Activated CD8-positive, alpha-beta memory T cell treated with anti-CD3 and anti-CD28 coated beads, Interleukin-2, amount 50 U/mL, for 24 hours (primary cell): ENCODE measurements around the gene RAB37.

Experiments used
- DNase-seq: peaks from one replicate; pipeline ENCODE4 v3.0.0-alpha.2; 2020; ENCODE audit errors: extremely low read depth

The RAB37 gene

GRCh38 chr17:74736513-74737298, at the start of gene RAB37:
Gene RAB37 (plus strand): TSS chr17:74737256. CDS start chr17:74737273, 17 bp downstream.
- no peak for DNase-seq

- no peak for DNase-seq
Observed at GRCh38 chr17:74687886-74688285, 49.2 kb upstream of the RAB37 start.

GRCh38 chr17:74690409-74690825, 46.6 kb upstream of the RAB37 start:
- DNase-seq: no peak

- no peak for DNase-seq
Observed at GRCh38 chr17:74691151-74691550, 45.9 kb upstream of the RAB37 start.

DNA sequence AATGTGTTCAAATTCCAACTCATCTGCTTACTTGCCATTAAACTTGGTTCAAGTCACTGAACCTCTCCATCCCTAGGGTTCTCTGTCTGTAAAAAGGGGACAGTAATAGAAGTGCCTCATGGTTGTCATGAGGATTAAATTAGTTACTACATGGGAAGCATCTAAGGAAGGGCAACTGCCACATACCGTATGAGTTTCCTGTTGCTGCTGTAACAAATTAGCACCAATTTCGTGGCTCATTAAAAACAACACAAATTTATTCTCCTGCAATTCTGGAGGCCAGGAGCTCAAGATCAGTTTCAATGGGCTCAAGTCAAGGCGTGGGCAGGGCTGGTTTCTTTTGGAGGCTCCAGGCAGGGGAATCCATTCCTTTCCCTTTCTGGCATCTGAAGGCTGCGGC, 43.0 kb upstream of the RAB37 start:
- no peak for DNase-seq

GRCh38 chr17:74695629-74696028, 41.4 kb upstream of the RAB37 start:
- no peak for DNase-seq

DNA sequence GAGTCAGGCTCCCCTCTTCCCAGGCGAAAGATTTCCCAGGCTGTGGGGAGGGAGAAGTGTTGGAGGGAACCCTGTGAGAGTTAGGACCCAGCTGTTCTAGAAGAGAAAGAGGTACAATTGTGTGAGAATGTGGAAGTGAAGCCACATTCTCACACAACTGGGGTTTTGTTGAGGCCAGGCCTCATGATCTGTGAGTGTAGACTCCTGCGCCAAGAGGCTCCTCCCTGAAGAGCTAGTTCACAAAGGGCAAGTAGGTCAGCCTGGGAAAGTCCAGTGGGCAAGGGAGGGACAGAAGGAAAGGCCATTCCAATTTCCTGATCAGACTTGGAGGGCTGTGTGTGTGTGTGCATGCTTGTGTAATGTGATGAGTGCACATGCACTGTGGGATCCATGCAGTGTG, 39.5 kb upstream of the RAB37 start:
- no peak for DNase-seq

GRCh38 chr17:74698069-74698468, 39.0 kb upstream of the RAB37 start:
- DNase-seq: no peak

- no peak for DNase-seq
Observed at GRCh38 chr17:74699236-74699635, 37.8 kb upstream of the RAB37 start.

DNA sequence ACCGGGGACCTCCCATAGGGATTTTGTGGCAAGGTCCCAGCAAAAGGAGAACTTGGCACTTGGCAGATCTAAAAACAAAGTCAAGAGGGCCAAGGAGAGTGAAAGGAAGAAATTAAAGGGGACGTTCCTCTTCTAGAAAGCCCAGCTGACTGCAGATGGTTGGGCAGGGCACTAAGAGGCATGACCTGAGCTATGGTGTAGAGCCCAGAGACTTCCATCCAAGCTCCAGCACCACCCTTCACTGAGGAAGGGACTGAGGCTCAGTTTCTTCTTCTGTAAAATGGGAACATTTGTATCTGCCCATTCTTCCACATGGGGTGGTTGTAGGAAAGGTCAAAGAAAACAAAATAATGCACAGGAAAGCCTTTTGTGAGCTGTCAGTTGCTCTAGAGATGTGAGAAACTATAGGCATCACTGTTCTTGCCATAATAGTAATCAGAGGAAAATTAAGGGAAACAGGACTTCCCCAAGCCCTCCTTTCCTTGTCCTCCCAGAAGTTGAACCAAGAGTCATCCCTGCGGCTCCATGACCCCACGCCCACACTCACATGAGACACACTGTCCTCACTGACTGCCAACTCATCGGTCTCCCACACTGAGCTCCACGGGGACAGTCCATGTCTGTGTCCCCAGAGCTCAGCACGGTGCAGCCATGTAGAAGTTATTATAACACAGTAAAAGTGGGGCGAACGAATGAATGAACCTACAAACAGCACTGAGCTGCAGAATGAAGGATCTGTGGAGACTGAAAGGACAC, 34.8 kb upstream of the RAB37 start:
- no peak for DNase-seq

DNA sequence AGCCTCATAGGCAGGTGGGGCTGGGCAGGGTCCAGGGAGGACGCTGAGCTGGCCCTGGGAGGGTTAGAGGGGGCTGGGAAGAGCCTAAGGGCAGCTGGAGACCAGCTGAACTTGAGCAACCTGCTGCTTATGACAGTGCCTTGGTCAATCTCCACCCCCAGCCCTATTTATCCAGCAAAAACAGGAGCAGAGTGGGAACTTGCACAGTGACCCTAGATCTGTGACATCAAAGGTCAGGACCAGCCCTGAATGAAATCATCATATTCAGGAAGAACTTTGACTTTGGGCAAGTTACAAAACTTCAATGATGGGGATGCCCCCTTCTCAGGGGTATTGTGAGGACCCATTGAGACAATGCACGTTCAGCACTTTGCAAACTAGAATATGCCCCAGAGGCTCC, 33.7 kb upstream of the RAB37 start:
- no peak for DNase-seq

GRCh38 chr17:74704544-74704943, 32.5 kb upstream of the RAB37 start:
- DNase-seq: no peak

DNA sequence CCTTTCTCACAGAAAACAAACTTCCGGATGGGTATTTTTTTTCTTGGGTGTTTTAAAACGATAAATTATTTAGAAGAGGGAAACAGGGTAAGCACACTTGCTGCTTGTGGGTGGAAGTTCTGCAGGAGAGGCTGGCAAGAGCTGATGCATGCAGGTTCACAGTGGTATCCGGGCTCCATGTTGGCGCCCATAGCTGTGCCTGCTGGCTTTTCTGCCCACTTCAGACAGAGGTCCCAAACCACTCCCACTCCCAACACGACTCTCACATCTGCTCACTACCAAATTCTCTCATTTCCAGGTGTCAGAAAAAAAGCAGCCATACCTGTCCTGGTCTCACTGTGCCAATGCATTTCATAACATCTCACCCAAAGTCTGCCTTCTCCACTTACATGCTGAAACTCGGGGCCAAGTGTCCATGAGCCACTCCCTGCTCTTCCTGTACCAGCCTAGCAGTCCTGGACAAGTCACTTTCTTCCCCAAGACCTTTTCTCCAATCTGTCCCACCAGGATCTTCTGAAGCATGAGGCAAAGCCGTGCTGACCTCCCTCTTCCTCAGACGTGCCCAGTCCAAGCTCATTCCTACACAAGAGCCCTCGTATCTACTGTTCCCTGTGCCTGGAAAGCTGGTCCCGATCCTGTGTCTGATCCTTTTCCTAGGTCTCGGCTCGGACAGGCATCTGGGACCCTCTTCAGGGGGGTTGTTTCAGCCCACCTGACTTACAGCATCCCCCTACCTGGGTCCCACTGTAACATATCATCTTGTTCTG, 25.8 kb upstream of the RAB37 start:
- DNase-seq: no peak

DNA sequence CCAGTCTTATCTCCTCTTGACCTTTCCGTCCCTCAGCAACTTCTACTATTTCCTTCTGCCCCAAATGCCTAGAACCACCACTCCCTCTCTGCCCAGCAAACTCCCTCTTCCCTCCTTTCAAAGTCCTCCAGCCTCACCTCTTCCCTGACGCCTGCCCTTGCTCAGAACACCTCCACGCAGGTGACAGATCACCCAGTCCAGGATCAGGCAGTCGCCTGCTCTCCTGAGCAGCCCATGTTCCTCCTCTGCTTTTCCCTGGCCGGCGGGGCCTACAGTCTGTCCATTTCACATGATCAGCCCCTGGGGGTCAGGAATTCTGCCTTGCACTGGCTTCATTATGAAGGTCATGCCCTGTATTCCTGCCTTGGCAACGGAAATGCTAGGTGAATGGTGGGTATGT, 24.8 kb upstream of the RAB37 start:
- no peak for DNase-seq

GRCh38 chr17:74712756-74713155, 24.3 kb upstream of the RAB37 start, which contains the start of gene CD300LF:
Gene CD300LF (minus strand): TSS chr17:74712923. CDS start chr17:74712866, 57 bp downstream.
- no peak for DNase-seq

DNA sequence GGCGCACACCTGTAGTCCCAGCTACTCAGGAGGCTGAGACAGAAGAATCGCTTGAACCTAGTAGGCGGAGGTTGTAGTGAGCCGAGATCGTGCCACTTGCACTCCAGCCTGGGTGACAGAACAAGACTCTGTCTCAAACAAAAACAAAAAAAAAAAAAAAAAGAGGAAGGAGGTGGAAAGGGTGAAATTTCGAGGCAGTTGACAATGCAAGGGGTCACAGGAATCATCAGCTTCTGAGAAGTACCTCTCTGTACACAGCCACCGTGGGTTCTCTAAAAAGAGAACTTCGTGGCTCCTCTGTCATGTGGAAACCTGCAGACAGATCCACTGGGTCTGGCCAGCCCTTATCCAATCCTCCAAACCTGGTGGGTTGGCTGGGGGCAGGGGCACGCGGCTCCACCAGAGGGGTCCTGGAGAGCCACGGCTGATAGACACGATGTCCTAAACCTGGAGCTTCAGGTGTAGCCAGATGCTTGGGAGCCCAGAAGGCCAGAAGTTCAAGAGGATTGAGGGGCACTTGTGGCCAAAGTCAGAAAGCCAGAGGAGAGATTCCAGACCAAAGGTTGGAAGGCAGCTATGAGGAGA, 23.8 kb upstream of the RAB37 start:
- DNase-seq: no peak

DNA sequence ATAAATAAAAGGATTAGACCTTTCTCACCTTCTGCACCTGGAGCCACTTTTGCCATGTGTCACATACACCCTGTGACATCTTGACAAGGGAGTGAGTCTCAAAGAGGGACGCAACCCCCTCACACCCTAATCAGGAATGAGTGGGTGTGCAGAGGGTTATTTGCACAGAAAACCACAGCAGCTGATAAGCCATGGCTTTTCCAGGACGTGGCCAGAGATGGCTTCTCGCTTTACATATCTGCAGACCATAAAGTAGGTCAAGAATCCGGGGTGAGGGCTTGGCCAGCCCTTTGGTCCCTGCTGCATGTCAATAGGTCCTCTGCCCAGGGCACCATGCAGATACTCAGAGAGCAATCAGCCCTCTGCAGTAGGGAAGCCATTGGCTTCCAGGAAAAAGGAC, 21.9 kb upstream of the RAB37 start:
- no peak for DNase-seq

GRCh38 chr17:74720506-74720905, 16.6 kb upstream of the RAB37 start:
- no peak for DNase-seq

GRCh38 chr17:74722782-74723181, 14.3 kb upstream of the RAB37 start:
- DNase-seq: no peak

GRCh38 chr17:74723891-74724290, 13.2 kb upstream of the RAB37 start:
- no peak for DNase-seq

DNA sequence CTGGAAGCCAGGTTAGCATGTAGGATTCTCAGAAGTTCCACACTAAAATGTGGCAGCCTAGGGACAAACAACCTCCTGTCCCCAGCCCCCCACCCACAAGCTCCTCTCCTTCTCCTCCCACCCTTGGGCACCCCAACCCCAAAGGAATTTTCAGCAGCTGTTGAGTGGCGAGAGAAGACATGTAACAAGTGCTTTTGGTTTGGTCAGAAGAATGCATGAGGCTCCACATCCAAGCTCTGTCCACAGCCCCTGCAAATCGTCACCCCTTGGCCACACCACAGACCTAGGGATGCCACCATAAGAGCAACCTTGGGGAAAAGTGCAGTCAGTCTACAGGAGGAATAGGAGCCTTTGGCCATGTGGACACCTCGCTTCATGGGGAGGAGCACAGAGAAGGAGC, 11.9 kb upstream of the RAB37 start:
- no peak for DNase-seq
